GM21723 (cell line): Measurements from ENCODE around the gene TMTC1.
"Not testable (repeated sequence)": the region's sequence is repeated elsewhere in the genome, so short reads cannot be mapped to it uniquely, and the experiment has no call there.

Experiments used
- ATAC-seq: cut with Tn5 transposase; IDR thresholded peaks from one replicate; pipeline ENCODE4 v1.9.1; 2021; ENCODE audit warnings: mild to moderate bottlenecking, moderate library complexity; ENCODE audit not compliant: unreplicated experiment

The TMTC1 gene

DNA sequence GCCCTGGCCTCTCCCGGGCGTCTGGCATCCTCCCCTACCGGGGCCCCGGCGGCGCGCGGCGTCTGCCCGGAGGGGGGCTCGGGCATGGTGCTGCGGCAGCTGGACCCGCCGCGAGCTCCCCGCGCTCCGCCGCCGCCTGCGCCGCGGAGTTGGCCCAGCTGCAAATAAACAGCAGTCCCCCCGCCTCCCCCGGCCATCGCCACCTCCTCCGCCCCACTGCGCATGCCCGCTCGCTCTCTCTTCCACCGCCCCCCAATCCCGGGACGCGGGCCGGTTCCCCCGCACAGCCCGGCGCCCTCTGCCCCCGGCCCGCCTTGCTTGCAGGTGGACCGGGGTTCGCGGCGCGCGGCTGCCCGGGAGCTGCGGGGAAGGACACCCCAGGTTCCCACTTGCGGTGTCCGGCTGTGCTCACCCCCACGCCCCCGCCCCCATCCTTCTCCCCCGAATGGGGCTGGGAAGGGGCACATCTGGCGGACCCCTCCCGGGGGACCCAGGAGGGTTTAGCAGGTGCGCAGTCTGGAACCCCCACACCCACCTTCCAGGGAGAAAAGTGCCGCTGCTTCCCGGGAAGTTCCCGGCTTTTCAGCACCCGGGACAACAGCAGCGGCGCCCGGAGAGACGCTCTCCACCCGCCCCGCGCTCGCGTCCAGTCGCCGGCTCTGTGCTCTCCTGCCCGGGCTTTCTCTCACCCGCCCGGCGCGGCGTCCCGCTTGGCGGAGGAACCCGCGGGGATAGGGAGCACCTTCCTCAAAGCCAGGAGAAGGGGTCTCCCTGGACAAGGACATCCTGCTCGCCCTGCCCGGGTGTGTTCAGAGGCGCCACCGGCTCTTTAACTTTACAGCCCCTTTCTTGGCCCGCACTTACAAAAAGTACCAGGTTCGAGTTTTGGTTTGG, at the start of gene TMTC1:
TSS of gene TMTC1 (minus strand) at position 170 of the 894 bp plus-strand sequence. CDS start 191 bp downstream, outside the sequence.
- no peak for ATAC-seq

DNA sequence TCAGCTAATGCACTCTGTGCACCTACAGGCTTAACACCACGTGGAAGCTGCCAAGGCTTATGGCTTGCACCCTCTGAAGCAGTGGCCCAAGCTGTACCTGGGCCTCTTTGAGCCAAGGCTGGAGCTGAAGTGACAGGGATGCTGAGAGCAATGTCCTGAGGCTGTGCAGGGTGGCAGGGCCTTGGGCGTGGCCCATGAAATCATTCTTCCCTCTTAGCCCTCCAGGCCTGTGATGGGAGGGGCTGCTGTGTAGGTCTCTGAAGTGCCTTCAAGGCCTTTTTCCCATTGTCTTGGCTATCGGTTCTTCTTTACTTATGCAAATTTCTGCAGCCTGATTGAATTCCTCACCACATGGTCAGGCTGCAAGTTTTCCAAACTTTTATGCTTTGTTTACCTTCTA, 47.4 kb upstream of the TMTC1 start:
- no peak for ATAC-seq

DNA sequence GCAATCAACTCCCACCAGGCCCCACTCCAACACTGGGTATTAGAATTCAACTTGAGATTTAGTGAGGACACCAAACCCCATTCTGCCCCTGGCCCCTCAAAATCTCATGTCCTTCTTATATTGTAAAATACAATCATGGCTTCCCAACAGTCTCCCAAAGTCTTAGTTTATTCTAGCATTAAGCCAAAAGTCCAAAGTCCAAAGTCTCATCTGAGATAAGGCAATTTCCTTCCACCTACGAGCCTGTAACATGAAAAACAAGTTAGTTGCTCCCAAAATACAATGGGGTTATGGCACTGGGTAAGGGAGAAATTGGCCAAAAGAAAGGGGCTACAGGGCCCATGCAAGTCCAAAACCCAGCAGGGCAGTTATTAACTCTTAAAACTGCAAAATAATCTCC, 46.6 kb upstream of the TMTC1 start:
- ATAC-seq, result no peak

DNA sequence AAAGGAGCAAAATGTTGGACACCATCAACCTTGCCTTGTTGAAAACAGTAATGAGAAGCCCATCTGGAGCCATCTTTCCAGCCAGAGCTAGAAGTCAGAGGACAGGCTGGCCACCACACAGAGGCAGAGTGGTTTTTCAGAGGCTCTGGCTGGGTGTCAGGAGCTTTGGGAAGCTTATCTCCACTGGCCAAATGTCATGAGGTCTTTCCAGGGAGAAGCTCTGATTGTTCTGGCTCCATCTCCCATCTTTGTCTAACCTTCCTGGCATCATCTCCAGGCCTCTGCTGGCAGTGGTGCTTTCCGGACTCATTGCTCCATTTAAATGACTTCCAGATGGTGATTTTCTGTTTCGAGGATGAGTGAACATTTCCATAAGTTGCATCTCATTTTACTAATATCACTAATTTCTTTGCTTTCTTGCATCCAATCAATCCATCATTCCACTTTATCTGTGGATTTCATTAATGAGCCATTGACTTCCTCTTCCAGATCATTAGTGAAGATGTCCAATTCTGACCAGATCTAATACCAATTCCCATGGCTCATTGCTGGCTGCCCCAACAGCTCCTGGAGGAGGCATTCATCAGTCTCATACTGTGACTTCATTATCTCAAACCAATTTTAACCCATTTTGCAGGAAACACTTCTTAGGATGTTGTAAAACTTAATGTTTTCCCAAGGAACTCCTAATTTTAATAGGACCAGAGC, 35.3 kb upstream of the TMTC1 start:
- ATAC-seq, result no peak

DNA sequence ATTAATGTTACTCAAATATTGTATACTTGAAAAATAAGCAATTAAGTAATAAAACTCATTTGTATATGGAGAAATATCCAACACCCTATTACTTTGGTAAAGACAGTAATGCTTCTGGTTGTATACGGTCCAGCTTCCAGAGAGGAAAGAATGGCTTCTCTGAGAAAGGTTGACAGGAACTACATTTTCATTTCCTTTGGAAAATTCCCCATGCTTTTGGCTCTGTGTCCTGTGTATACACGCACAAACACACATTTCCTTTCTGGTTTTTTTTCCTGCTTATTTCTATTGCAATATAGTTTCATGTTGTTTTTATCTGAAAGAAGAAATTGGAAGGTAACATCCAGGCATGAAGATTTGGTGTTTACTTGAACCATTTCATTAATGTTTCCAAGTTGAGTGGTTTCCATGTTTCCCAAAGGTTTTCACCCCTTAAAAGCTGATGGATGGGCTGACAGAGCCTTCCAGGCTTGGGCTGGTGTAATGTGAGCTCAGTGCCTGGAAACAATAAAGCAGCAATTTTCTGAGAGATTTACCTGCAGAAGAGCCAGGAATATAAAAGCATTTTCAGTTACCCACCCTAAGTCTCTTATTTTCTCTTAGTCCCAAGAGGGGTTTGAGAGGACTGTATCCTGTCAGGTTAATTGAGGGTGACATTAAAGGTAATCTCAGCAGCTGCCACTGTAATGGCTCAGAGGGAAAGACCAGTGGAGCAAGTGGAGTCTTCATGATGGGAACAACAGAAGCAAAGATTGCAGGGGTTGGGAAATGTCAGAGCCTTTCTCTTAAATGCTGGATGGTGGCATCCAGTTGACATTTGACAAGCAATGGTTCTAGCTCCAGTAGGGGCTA, 33.4 kb upstream of the TMTC1 start:
- ATAC-seq, result no peak

DNA sequence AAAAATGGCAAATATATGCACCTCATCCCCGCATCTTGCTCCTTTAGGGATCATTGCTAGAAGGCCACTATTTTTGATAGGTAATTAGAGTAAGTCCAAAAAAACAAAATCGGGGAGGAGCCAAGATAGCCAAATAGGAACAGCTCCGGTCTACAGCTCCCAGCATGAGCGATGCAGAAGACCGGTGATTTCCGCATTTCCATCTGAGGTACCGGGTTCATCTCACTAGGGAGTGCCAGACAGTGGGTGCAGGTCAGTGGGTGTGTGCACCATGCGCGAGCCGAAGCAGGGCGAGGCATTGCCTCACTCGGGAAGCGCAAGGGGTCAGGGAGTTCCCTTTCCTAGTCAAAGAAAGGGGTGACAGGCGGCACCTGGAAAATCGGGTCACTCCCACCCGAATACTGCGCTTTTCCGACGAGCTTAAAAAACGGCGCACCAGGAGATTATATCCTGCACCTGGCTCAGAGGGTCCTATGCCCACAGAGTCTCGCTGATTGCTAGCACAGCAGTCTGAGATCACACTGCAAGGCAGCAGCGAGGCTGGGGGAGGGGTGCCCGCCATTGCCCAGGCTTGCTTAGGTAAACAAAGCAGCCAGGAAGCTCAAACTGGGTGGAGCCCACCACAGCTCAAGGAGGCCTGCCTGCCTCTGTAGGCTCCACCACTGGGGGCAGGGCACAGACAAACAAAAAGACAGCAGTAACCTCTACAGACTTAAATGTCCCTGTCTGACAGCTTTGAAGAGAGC, 26.0 kb upstream of the TMTC1 start:
- not testable (repeated sequence) for ATAC-seq

DNA sequence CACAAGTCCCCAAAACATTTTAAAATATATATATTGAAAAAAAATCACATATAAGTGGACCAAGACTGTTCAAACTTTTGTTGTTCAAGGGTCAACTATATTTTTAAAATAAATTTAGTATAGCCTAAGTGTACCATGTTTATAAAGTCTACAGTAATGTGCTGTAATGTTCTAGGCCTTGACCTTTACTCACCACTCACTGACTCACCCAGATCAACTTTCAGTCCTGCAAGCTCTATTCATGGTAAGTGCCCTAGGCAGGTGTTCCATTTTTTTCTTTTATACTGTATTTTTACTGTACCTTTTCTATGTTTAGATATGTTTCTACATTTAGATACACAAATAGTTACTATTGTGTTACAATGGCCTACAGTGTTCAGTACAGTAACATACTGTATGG, 23.4 kb upstream of the TMTC1 start:
- ATAC-seq, result no peak

DNA sequence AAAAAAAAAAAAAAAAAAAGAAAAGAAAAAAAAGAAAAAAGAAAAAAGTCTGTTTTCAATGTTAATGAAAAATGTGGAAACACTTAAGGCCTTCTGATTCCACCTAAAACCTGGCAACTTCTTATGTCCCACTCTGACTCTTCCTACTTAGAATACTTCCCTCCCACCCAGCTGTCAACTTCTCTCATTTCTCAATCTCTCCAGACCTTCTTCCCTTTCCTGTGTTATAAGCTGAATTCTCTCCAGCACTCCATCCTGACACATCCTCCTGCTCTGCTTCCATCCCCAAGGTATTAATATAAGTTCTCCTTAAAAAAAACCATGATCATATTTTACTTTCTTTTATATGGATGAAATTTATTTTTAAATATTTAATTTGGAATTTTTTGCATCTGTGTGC, 20.3 kb upstream of the TMTC1 start:
- ATAC-seq, result no peak

DNA sequence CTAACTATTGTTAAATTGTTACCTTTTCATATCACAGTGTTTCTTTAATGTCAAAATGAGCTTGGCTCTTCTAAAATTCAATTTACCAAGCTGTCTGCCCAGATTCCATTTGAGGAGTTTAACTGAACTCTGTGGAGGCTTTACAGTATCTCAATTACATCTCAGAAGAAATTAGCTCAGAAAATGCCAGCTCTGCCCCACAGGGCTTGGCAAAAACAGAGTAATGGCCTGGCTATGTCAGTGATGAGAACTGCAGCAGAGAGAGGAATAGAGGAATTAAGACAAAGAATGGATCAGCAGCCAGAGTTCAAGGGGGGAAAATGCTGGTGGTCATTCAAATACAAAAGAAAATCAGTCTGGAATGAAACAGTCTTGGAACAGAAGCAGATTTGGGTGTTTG, 15.8 kb upstream of the TMTC1 start:
- ATAC-seq, result no peak

DNA sequence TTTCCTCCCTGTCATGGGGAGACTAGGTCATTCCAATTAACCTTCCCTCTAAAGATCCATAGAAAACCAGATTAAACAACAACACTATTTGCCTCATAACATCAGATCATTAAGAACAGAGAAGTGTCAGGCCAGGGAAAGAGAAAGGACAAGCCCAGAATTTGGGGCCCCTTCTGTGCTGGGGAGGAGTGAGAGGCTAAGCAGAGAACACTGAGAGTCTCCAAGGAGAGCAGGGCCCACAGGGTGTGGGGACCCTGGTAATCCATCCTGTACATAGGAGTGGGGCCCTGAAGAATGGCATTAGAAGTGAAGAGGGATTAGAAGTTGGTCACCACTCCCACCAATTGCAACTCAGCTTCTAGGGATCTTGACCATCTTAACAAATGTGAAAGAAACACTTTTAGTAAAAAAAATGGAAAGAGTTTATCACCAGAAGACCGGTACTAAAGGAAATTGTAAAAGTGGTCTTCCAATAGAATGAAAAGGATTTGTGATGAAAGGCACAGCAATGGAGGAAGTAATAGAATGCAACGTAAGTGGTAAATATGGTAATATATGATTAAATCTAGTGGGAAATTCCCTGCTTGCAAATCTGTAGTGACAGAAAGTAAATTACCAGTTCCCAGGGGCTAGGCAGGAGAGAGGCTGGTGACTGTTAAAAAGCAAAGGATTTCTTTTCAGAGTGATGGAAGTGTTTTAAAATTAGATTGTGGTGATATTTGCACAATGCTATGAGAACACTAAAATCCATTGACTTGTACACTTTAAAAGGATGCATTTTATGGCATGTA, 14.0 kb upstream of the TMTC1 start:
- no peak for ATAC-seq

DNA sequence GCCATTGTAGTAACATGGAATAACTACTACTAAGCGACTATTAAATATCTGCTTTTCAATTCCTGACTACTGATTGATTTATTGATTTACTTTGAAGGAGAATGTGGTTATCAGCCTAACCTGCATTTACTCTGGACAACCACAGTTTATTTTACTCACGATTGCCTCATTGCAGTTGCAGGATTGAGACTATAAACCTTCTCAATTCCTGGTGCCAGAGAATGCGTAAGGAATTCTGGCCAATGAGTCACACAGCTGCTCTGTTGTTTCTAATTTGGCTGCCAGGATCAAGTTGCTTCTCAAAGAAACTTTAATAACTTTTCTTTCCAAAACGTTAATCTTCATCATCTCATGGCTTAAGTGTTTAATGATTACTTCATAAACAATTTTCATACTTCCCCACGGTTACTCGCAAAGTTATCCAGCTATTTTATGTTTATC, 13.1 kb upstream of the TMTC1 start:
- no peak for ATAC-seq

DNA sequence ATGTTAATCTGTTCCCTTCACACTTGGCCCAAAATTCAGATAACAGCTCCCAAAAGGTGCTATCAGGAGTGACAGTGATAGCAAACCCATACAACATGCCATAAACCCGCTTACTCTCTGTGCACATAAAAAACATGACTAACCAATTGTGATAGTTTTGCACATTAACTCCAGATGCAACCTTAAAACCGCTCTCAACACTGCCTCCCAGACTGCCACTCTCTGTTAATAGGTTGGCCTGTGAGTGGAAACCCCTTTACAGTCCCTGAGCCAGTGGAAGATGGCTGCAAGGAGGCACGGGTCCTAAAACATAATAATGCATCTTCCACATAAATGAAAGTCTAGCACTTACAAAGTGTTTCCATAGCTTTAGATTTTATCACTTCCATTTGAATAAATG, 12.0 kb upstream of the TMTC1 start:
- no peak for ATAC-seq

DNA sequence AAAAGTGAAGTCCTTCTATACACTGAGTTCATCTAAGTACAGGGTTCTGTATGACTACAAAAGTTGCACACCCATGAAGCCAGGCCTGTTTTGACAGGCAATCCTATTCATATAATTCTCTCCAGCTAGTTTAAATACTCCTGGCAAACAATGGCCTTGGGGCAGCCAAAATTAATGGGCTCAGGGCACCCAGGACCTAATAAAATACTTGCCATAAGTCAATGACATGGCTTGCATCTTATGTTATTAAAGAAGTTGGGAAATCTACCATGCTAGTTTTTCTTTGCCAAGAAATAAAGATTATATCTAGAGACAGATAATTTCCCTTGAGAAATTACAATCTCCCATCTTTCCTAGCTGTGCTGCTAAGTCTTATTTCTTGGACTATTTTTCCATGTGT, 11.1 kb upstream of the TMTC1 start:
- no peak for ATAC-seq

DNA sequence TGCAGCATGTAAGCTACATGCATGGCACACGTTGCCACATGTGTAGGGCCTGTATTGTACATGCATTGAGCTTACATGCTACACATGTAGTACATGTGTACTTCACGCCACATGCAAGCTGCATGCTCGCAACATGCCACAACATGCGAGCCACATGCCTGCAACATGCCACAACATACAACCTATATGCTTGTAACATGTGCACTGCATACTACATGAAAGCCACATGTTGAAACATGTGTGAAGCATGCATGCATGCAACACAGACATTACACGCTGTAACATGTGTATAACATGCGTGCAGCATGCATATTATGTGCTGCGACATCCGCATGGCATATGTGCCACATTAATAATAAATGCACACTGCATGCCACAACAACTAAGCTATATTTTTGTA, 9.1 kb upstream of the TMTC1 start:
- ATAC-seq, result no peak

DNA sequence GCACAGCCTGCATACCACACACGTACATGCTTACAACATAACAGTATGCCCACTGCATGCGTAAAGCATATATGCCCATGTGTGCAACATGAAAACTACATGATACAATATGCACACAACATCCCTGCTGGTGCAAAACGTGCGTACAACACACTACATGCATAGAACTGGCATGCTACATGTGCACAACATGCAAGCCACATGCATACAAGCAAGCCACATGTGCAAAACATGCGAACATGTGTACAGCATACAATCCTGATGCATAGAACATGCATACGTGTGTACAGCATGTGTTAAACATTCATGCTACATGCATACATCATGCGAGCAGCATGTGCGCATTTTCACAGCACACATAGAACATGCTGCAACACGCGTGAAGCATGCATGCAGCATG, 8.4 kb upstream of the TMTC1 start:
- ATAC-seq, result no peak

DNA sequence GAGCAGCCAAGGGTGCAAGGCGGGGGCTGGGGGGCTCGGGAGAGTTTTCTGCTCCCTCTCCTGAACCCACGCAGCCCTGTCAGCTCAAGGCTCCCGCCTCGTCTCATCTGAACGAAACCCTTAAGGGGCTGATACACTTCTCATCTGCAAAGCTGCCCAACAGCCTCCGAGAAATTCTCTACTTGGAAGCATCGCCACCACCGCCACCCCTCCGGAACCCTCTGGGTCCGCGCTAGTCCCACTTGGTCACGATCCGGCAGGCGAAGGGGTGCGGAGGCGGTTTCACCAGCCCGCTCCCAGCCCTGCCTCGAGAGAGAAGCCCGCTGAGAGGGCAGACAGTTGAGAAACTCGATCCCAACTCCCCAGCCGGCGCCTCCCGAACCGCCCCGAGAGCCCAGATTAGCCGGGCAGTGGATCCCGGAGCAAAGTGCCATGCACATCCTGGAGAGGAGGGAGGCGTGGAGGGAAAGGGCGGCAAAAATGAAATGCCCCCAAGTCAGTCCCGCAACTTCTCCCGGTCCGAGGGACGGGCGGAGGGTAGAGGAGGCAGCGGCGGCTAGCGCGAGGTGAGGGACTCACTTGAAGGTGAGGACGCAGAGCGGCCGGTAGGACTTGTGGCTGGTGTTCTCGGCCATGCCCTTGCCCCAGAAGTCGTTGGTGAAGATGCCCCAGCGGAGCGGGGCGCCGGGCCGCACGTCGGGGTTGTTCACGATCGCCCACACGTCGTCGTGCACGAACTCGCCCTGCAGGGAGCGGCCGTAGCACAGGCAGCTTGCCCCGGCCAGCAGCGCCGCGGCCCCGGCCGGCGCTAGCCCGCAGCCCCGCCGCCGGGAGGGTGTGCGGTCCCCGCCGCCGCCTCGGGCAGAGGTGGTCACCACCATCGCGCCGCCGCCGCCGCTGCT, 620 bp downstream of the TMTC1 start:
- ATAC-seq, result no peak

DNA sequence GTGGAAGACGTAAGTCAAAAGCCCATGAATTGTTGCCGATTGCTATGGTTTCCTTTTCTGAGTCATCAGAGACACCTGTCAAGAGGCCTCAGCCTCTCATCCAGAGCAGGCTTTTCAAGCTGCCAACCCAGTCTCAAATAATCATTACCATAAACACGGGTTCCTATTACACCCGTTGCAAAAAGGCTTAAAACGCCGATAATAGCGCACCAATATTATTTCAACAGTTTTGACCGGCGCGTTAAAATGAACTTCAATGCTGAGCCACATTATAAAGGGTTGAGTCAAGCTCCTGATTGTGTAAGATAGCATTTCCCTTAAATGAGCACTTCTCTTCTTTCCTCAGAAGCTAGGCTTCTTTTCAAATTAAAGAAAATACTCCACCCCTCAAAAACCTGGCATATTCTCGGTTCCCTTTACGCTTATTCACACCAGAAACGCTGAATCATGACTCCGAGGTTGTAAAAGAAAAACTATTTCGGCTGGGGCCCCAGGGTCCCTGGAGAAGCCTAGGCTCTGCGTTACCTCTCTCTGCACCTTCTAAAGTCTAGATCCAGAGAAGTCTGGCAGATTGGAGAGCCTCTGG, 1.4 kb downstream of the TMTC1 start:
- no peak for ATAC-seq

DNA sequence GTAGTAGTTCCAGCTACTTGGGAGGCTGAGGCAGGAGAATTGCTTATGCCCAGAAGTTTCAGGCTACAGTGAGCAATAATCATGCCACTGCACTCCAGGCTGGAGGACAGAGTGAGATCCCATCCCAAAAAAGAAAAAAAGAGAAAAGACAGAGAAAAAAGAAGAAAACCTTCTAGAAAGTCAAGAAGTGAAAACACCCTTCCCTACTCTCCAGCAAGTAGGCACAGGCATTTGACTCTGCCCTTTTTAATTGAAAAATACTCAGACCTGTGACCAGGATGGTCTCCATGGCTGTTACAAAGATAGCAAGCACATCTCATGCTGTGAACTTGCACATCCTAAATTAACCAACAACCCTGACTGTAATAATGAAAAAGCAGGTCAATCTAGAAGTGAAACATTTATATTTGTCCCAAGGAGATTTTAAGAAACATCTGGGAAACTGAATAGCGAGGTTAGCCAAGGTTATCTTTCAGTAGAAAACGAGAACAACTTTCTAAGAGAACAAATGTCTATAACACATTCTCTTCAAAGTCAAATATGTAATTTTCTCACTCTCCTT, 2.0 kb downstream of the TMTC1 start:
- ATAC-seq, result no peak
